Measurements from ENCODE around the gene HOXA3.

GRCh38 chr7:27131390-27131819, 21.0 kb downstream of the HOXA3 start:
- TF ChIP-seq BHLHE40 (IDR thresholded peaks at IDR 0.05; ENCODE audit: low read depth, low read length), result no peak
- no peak for TF ChIP-seq CTCF (IDR thresholded peaks at IDR 0.05)
- TF ChIP-seq SREBF2 (IDR thresholded peaks at IDR 0.05), result no peak
- no peak for TF ChIP-seq ZSCAN20 (CRISPR knock-in tag; IDR thresholded peaks at IDR 0.05)
- no peak for TF ChIP-seq POLR2A (IDR thresholded peaks at IDR 0.05; ENCODE audit: low read length)
- TF ChIP-seq EP300 (IDR thresholded peaks at IDR 0.05), result no peak
